Heart left ventricle (tissue), 13 donors: ENCODE results near the gene FSTL4.

ENCODE experiments used
- POLR2A ChIP-seq, 2 donors: fragments of 450-650 bp; IDR thresholded peaks; one replicate each; pipeline ENCODE4 v1.6.1; 2017; ENCODE audit warnings: antibody characterized with exemption in 2 of 2, mild to moderate bottlenecking in 2 of 2, moderate library complexity in 2 of 2
- TF ChIP-seq, protein P1 (sequence below), 12 donors: fragments of 200-600 bp; sonication (generic) in 4 of 12; IDR thresholded peaks; one replicate each; pipeline versions ENCODE4 v1.5.0 to v1.8.0; 2018 to 2022; ENCODE audit warnings: antibody characterized with exemption in 12 of 12, mild to moderate bottlenecking in 5 of 12
- donor health status: ischemic (EF 13 %, LVEDD 7.1; RV severe dilation, severe dysfunction).
- donor health status: DM: no; HTN: yes; CAD: no.
- donor health status: DM: no; HTN: no; CAD: no.
- donor health status: ischemic (EF 25% LVEDD 6.9; RV normal size, moderate dysfunction).
- donor health status: ischemic (EF 25% LVEDD 5.7; RV mildly dilated, moderate dysfunction).
- donor health status: ischemic (EF 35%, LVEDD 5.7; RV mildly dilated, moderate dysfunction).
- donor health status: nonischemic (EF 11% LVEDD 7.7; RV severe dilation, severe dysfunction).
- donor health status: DM: yes; HTN: yes; CAD: no.
- donor health status: PGD.
- donor health status: ischemic (EF 29% LVEDD 5.4; RV normal size, mild dysfunction).
- donor health status: nonischemic (EF 23%, LVEDD 6.1; RV moderate dilation, normal function).

DNA sequence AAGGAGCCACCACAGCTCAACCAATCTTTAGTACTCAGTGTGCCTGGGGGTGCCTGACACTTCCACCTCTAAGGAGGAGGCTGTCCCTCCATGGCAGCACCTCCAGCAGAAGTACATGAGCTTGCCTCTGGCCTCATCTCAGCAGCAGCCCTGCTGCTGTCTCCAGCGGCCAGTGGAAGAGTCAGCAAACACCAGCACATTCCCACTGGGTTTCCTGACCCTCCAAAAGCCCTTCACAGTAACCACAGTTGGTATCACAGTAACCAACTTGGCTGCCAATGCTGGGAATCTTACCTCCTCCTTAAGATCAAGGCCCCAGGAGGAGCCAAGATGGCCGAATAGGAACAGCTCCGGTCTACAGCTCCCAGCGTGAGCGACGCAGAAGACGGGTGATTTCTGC lies 29.4 kb downstream of the FSTL4 start:
- TF ChIP-seq, protein P1, sequence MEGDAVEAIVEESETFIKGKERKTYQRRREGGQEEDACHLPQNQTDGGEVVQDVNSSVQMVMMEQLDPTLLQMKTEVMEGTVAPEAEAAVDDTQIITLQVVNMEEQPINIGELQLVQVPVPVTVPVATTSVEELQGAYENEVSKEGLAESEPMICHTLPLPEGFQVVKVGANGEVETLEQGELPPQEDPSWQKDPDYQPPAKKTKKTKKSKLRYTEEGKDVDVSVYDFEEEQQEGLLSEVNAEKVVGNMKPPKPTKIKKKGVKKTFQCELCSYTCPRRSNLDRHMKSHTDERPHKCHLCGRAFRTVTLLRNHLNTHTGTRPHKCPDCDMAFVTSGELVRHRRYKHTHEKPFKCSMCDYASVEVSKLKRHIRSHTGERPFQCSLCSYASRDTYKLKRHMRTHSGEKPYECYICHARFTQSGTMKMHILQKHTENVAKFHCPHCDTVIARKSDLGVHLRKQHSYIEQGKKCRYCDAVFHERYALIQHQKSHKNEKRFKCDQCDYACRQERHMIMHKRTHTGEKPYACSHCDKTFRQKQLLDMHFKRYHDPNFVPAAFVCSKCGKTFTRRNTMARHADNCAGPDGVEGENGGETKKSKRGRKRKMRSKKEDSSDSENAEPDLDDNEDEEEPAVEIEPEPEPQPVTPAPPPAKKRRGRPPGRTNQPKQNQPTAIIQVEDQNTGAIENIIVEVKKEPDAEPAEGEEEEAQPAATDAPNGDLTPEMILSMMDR (IDR thresholded peaks at IDR 0.05): no peak
- no peak for TF ChIP-seq POLR2A (IDR thresholded peaks at IDR 0.05)
